SK-MEL-5 (cell line): ENCODE results near the gene GPNMB. TPM values are rescaled to one million over a fixed set of nuclear protein-coding genes. Genes with fewer than 3 reads are reported as not detected.
"Not testable (repeated sequence)": the region's sequence is repeated elsewhere in the genome, so short reads cannot be mapped to it uniquely, and the experiment has no call there.

Source experiments
- DNase-seq: peaks from one replicate; pipeline ENCODE4 v3.0.0-alpha.2; 2016; ENCODE audit warnings: low read depth, low spot score
- in situ Hi-C: cut with HindIII; loops from 2 replicates; pipeline ENCODE4 v1.10.0; 2016; ENCODE audit warnings: low sequenced_read_pairs, high pct_unique_total_duplicates, low pct_unique_long_range_greater_than_20kb
- total RNA-seq: library from RNA; depleted of rRNA; stranded (reverse); fragments of >200 nt; shearing (Covaris generic); gene quantifications from 2 replicates; pipeline ENCODE4 v1.2.3, GENCODE V29; 2014

The GPNMB gene
- total RNA-seq, 1 experiment from 2014 or later, result 1,278 TPM

- in situ Hi-C loops, result no loop called here
- DNase-seq, result no peak
These were observed 39.4 kb downstream of the GPNMB start for GRCh38 chr7:23285657-23286646.

DNA sequence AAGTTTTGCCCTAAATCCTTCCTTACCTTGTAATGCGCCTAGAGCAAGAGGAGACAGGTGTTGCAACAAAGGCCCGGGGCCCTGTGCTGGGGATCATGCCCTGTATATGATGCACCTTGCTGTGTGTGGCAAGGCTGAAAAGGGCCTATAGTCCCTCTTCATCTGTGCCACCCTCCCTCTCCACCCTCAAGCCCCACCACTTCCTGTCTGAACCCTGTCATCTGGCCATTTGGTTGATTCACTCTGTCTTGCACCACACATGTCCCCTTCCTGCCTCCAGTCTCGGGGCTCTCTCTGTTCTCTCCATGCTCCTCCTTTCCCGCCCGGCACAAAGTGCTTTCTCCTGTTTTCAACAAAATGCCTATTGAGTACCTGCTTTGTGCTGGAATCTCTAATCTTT, 41.0 kb downstream of the GPNMB start:
- DNase-seq, result no peak
- in situ Hi-C loops, result no loop called here

GRCh38 chr7:23290993-23291392, 44.4 kb downstream of the GPNMB start:
- in situ Hi-C loops, result no loop called here
- DNase-seq, result no peak

DNA sequence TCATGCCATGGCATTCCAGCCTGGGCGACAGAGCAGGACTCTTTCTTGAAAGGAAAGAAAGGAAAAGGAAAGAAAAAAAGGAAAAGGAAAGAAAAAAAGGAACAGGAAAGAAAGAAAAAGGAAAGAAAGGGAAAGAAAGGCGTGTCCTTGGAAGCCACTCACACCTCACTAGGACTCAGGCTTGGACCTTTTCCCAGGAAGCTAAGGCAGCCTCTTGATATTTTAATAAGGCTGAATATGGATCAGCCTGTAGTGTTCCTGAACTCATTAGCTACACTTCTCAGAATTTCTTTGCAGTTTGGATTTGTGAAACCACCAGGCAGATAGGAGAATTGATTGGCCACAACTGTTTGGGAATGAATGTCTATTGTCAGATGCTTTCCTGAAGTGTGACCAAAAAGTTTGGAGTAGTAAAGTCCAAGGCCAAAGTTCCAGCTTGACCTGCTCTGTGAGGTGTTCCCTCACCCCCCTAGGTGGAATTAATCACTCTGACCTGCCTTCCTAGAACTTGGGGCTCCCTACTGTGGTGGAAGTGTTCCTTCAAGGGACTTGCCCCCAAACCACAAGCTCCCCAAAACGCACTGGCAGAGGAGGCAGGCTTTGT, 45.5 kb downstream of the GPNMB start:
- no peak for DNase-seq
- in situ Hi-C loops, result no loop called here

DNA sequence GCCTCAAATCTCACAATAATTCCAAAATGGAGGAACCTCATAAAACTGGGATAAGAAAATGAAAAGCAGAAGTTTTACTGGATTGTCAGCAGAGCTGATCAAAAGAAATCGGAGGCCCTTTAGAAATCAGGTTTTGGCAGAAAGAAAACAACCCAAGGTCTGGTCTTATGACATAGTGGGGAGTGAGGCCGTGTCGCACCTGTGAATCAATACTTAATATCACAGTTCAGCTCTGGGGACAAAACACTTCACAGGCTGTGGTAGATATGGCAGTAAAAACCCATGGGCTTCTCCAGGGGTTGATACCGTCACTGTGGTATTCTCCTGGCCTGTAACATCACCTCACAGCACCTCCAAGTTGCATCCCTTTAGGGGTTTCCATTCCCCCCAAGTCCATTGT, 46.0 kb downstream of the GPNMB start:
- DNase-seq, result no peak
- in situ Hi-C loops, result no loop called here

DNA sequence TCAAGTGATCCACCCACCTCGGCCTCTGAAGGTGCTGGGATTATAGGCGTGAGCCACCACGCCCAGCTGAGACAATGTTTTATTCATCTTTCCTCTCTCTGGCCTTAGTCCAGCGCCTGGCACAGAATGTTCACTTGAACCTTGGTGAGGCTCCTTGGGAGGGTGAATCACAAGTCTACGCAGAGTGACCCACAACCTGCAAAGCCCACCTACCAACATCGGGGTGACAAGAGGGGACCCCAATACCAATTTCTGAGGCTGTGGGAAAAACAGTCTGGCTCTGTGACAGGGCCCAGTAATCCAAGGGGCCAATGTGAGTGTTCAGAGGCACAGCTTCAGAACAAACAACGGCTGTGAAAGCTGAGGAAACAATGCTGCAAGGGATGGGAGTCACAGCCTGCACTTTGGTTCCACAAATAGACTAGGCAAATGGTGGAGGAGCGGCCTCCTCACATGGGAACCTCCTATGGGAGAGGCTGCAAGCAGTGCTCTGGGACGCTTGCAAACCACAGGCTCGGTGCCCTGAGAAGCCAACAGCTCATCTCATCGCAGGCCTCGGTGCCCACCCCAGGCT, 47.0 kb downstream of the GPNMB start:
- DNase-seq, result no peak
- in situ Hi-C loops, result no loop called here

- in situ Hi-C loops, result no loop called here
- peak; percentile 30 for DNase-seq
These were observed 48.2 kb downstream of the GPNMB start for GRCh38 chr7:23294549-23295400.

GRCh38 chr7:23295401-23295697, 48.8 kb downstream of the GPNMB start:
- no peak for DNase-seq
- in situ Hi-C loops, result no loop called here

DNA sequence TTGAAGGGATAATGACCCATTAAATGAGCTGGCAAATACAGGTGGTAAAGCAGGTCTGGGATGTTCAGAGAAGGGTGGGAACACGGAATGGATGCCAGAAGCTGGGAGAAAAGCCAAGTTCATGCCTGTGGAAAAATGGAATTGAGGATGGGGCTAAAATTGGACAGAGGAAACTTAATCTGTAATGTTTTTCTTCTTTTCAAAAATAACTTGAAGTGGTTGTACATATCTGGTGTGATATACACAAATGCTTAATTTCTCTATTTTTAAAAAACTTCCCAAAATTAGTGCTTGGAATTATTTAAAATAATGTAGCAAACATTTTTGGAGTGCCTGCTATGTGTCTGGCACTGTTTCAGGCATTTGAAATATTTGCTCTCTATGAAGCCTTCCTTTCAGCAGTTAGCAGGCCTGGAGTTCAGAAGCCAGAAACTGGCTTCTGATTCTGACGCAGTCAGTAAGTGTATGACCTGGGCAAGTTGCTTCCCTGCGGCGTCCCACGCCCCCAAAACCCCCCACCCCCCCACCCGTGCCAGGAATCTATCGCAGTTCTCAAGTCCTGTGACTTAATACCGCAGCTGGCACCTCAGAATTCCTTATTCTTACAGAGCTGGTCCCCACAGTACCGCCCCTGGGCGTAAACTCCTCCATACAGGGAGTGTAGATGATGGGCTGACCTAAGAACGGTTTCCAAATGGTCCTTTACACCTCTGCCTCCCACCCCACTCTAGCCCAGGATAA, 51.7 kb downstream of the GPNMB start:
- DNase-seq, result peak; percentile 81

GRCh38 chr7:23298885-23299769, 52.6 kb downstream of the GPNMB start, which contains the start of gene MALSU1:
MALSU1 (plus strand) TSS chr7:23299339; CDS start chr7:23299353, 14 bp downstream.
- peak; percentile 99 for DNase-seq
- in situ Hi-C loops, result no loop called here

More for the DNA sequence above, 51.7 kb downstream of the GPNMB start:
- in situ Hi-C loops, result no loop called here

DNA sequence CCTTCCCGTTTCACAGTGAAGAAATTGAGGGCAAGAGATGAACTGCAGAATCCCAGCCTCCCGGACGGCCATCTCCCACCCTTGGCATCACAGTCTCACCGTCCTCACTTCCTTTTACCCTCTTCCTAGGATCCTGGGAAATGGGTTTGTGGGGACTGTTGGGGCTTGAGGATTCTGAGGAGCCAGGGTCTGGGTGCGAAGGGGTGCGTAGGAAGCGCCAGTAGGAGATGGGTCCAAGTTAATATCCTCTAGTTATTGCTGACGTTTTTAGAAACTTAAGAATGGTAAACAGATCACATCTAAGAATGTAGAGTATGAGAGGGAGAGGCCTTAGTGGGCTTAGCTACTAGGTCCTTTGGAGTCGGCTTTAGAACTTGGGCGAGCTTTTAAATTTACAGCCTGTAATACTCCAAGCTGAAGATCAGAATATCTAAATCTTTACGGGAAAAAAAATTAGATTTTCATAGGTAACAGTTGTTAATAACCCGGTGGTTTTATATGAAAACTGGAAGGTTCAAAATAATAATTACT, 53.3 kb downstream of the GPNMB start:
- no peak for DNase-seq
- in situ Hi-C loops, result no loop called here

GRCh38 chr7:23306936-23307521, 60.5 kb downstream of the GPNMB start:
- in situ Hi-C loops, result no loop called here
- no peak for DNase-seq

DNA sequence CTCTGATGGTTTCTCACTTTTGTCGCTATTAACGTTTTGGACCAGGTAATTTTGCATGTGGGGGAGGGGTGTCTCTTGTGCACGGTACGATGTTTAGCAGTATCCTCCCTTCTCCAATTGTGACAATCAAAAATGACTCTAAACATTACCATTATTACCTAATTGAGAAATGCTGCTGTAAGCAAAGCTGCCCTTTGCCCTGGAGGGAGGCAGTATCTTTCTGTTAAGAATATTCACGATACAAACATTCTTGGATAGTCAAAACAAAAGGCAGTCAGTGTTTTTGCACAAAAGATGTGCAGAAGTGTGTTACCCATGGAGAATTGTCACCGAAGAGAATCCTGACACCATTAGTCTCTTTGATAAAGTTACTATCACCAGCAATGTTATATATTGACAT, 62.2 kb downstream of the GPNMB start:
- no peak for DNase-seq
- in situ Hi-C loops, result no loop called here

DNA sequence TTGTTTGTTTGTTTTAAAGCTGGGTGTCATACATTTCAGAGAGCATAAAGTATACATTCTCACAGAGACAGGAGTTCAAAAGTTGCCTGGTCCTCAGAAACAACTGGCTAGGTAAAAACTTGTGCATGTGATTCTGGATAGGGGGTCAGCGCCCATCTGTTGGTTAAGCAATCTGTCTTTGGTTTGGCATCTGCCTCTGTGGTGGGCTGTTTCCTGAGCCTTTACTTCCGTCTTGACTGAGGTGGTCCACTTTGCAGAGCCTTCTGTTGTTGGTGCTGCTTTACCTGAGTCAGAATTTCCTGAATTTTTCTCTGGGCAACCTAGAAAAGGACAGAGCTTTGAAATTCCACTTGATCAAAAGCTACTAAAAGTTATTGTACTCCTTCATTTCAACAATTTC, 65.6 kb downstream of the GPNMB start:
- in situ Hi-C loops, DNase-seq: not testable (repeated sequence)

DNA sequence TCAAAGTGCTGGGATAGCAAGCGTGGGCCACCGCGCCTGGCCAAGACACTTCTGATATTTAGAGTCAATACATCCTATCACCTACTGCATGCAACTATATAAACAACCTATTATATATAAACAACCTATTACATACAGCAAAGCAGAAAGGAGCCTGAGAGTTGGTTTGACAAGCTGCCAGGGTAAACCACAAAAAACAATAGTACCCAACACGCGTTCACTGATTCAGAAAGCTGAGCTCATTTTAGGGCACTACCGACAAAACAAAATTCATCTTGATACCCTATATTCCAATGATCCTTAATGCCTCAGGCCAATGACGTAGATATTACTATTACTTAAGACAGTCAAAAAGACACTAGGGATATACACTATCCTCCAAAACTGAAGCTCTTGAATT, 68.8 kb downstream of the GPNMB start:
- no peak for DNase-seq
- in situ Hi-C loops, result no loop called here
